ENCODE measurements around the gene COL8A2. TPM values are rescaled to one million over a fixed set of nuclear protein-coding genes. Genes with fewer than 3 reads are reported as not detected.

Gene COL8A2
- total and polyA plus RNA-seq, 2 of the 4 experiments (the other 2 are of a cell fraction), result 0.54 to 1.1 TPM

- Histone ChIP-seq H2AK5ac (ENCODE audit: low read depth, low read length) (no peak overlapping the region), H4K5ac (ENCODE audit: low read depth, low read length) (no peak overlapping the region), H2BK15ac (ENCODE audit: low read depth, low read length) (no peak overlapping the region), H3K4ac (ENCODE audit: low read depth, low read length) (no peak overlapping the region), H3K4me1 (ENCODE audit: control insufficient read depth, insufficient read depth, low read length) (no peaks in the 10 kb centered on the region), H3K4me2 (ENCODE audit: low read depth, low read length) (no peak overlapping the region), H3K27me3 (ENCODE audit: control insufficient read depth, insufficient read depth, low read length) (no peaks in the 10 kb centered on the region), H4K91ac (ENCODE audit: insufficient read depth, low read depth, low read length) (no peak overlapping the region), H2BK5ac (ENCODE audit: low read depth, low read length, poor library complexity, severe bottlenecking) (no peak overlapping the region), H2AK9ac (replicated peaks; ENCODE audit: low read depth, low read length, poor library complexity) (no peak overlapping the region), H4K20me1 (ENCODE audit: insufficient read depth, low read length) (no peaks in the 10 kb centered on the region), H2BK20ac (ENCODE audit: low read depth, low read length) (no peak overlapping the region), H2AFZ (replicated peaks; ENCODE audit: low read length, poor library complexity) (no peak overlapping the region), H3K9ac (ENCODE audit: low read depth, low read length) (no peak overlapping the region), H3K36me3 (ENCODE audit: control insufficient read depth, insufficient read depth, low read length) (peaks cover 11% of the 10 kb centered on the region), H2BK120ac (ENCODE audit: low read depth, low read length) (no peak overlapping the region), H3K23ac (ENCODE audit: low read depth, low read length) (no peak overlapping the region), H3K9me1 (ENCODE audit: insufficient read depth, low read length) (no peaks in the 10 kb centered on the region; the same call in 1 of the 2 replicates), H4K8ac (ENCODE audit: low read depth in 2 of 2, low read length in 2 of 2) (no peak overlapping the region), H3K14ac (replicated peaks; ENCODE audit: low read depth, low read length) (no peak overlapping the region), H3K9me3 (ENCODE audit: control insufficient read depth, insufficient read depth, low read length) (no peaks in the 10 kb centered on the region), H3K4me3 (ENCODE audit: insufficient read depth, low read depth, low read length) (no peak overlapping the region), H3K56ac (ENCODE audit: extremely low read depth, insufficient read depth, low read length) (no peak overlapping the region), H3K18ac (ENCODE audit: low read depth, low read length) (no peak overlapping the region), H3K27ac (ENCODE audit: insufficient read depth, low read length) (no peak overlapping the region), H3K79me1 (ENCODE audit: low read depth in 1 of 2, low read length in 2 of 2) (no peaks in the 10 kb centered on the region)
- no peak for ATAC-seq (ENCODE audit: low read depth)
- dilution Hi-C loops (cut with HindIII; ENCODE audit: low sequenced_read_pairs, unreplicated experiment) (no loop called here), intact Hi-C loops (cut with micrococcal nuclease) (no loop called here), in situ Hi-C loops (cut with MboI; ENCODE audit: low sequenced_read_pairs) (no loop called here)
- TF ChIP-seq SMC3 (IDR thresholded peaks at IDR 0.05; ENCODE audit: low read depth, low read length) (no peak), MXI1 (IDR thresholded peaks at IDR 0.05; ENCODE audit: borderline replicate concordance, low read depth, low read length) (no peak), RCOR1 (IDR thresholded peaks at IDR 0.05; ENCODE audit: insufficient replicate concordance, low read length) (no peak), ELK1 (IDR thresholded peaks at IDR 0.05; ENCODE audit: borderline replicate concordance, low read depth, low read length) (no peak), POLR2A (IDR thresholded peaks at IDR 0.05; ENCODE audit: low read depth, low read length) (no peak), BHLHE40 (IDR thresholded peaks at IDR 0.05; ENCODE audit: low read depth, low read length) (no peak), MAFK (IDR thresholded peaks at IDR 0.05; ENCODE audit: low read depth, low read length) (no peak), MAZ (IDR thresholded peaks at IDR 0.05; ENCODE audit: borderline replicate concordance, low read depth, low read length) (no peak), CTCF (conservative IDR thresholded peaks at IDR 0.05; ENCODE audit: low read depth, low read length) (no peak), USF2 (IDR thresholded peaks at IDR 0.05; ENCODE audit: low read depth, low read length) (no peak), NFE2L2 (IDR thresholded peaks at IDR 0.05; ENCODE audit: low read depth, low read length) (no peak), CEBPB (IDR thresholded peaks at IDR 0.05; ENCODE audit: low read depth, low read length) (no peak), RAD21 (IDR thresholded peaks at IDR 0.05; ENCODE audit: low read length) (no peak), RFX5 (IDR thresholded peaks at IDR 0.05; ENCODE audit: low read depth, low read length) (no peak), FOS (IDR thresholded peaks at IDR 0.05; ENCODE audit: low read depth, low read length) (no peak), CHD1 (IDR thresholded peaks at IDR 0.05; ENCODE audit: low read depth, low read length) (no peak)
- BruUV-seq (replicated peaks), result no TSS peak
- DNase-seq, result no peak
- ChIA-PET POLR2A (ENCODE audit: unreplicated experiment) (no interaction called here), CTCF (no interaction called here)
Measured at GRCh38 chr1:36051821-36052220, 73.2 kb downstream of the COL8A2 start.
